Peyer's patch (tissue), 4 donors: ENCODE data around the gene PPP2R5D.
"Not testable (repeated sequence)": the region's sequence is repeated elsewhere in the genome, so short reads cannot be mapped to it uniquely, and the experiment has no call there.

Experiments
- POLR2A ChIP-seq, 2 donors: fragments of 450-650 bp; IDR thresholded peaks; one replicate each; pipeline ENCODE4 v1.5.1; 2017; ENCODE audit warnings: antibody characterized with exemption in 2 of 2, mild to moderate bottlenecking in 2 of 2, moderate library complexity in 2 of 2
- TF ChIP-seq, protein P1 (sequence below), 6 experiments: fragments of 450-650 bp in 4 of 6; fragments of 200-600 bp in 2 of 6; sonication (generic) in 1 of 6; IDR thresholded peaks; one replicate each; pipeline ENCODE4 v1.5.1; 2017 to 2019; ENCODE audit warnings: antibody characterized with exemption in 6 of 6, mild to moderate bottlenecking in 3 of 6, moderate library complexity in 1 of 6

GRCh38 chr6:42954405-42954804, 30.0 kb upstream of the PPP2R5D start:
- TF ChIP-seq POLR2A (IDR thresholded peaks at IDR 0.05), result not testable (repeated sequence)
- TF ChIP-seq, protein P1, sequence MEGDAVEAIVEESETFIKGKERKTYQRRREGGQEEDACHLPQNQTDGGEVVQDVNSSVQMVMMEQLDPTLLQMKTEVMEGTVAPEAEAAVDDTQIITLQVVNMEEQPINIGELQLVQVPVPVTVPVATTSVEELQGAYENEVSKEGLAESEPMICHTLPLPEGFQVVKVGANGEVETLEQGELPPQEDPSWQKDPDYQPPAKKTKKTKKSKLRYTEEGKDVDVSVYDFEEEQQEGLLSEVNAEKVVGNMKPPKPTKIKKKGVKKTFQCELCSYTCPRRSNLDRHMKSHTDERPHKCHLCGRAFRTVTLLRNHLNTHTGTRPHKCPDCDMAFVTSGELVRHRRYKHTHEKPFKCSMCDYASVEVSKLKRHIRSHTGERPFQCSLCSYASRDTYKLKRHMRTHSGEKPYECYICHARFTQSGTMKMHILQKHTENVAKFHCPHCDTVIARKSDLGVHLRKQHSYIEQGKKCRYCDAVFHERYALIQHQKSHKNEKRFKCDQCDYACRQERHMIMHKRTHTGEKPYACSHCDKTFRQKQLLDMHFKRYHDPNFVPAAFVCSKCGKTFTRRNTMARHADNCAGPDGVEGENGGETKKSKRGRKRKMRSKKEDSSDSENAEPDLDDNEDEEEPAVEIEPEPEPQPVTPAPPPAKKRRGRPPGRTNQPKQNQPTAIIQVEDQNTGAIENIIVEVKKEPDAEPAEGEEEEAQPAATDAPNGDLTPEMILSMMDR (IDR thresholded peaks at IDR 0.05), result not testable (repeated sequence)
